ENCODE data around the gene VAC14. TPM values are rescaled to one million over a fixed set of nuclear protein-coding genes. Genes with fewer than 3 reads are reported as not detected.
A peak's percentile ranks its signal among the peaks of the same experiment; 100 is the strongest.

Gene VAC14
- total RNA-seq, 1 donor from 2014 or later = 18.4 TPM

- no peak overlapping the region for H3K4me3 ChIP-seq (ENCODE audit: low read depth, low read length)
- H3K27me3 ChIP-seq (ENCODE audit: control insufficient read depth, insufficient read depth, low read length) = no peaks in the 10 kb centered on the region
- no peak for DNase-seq (ENCODE audit: low read depth)
- no peak for TF ChIP-seq CTCF (IDR thresholded peaks at IDR 0.05; ENCODE audit: insufficient read depth, low read length, severe bottlenecking)
- peaks cover 5% of the 10 kb centered on the region for H3K36me3 ChIP-seq (ENCODE audit: control insufficient read depth, insufficient read depth, low read length)
- FAIRE-seq = no peak
These were observed 59.2 kb downstream of the VAC14 start for GRCh38 chr16:70741783-70742125.

- DNase-seq (ENCODE audit: low read depth) (no peak), FAIRE-seq (no peak)
- no peak for TF ChIP-seq CTCF (IDR thresholded peaks at IDR 0.05; ENCODE audit: insufficient read depth, low read length, severe bottlenecking)
- Histone ChIP-seq H3K36me3 (ENCODE audit: control insufficient read depth, insufficient read depth, low read length) (peaks cover 5% of the 10 kb centered on the region), H3K4me3 (ENCODE audit: low read depth, low read length) (no peak overlapping the region), H3K27me3 (ENCODE audit: control insufficient read depth, insufficient read depth, low read length) (no peaks in the 10 kb centered on the region)
These were observed 59.8 kb downstream of the VAC14 start for GRCh38 chr16:70740914-70741782.

DNA sequence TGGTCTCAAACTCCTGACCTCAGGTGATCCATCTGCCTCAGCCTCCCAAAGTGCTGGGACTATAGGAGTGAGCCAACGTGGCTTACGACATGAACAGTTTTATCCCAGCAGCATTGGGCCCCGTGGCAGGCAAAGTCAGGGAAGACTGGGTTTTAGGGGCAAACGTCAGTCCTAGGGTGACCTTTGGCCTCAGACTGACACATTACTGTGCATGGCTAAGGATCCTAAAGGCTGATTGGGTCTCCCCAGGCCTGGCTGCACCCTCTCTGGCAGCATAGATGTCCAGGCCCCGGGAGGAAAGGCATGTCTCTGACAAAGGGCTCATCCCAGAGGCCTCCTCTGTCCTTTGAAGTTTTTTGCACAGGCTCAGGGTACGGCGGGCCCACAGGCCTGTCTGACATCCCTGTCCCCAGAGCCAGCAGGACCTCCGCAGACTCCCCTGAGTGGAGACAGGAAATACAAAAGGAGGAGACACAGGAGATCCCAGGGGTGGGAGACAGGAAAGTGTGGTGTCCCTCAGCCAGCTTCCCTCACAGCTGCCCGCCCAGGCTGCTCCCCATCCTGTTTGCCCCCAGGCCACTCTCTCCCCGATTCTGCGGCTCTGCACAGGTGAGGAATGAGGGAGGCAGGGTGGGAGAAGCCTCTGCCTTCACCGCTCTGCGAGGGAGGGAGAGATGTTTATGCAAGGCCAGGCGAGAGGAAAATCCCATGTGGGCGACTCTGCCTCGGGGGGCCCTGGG is 60.6 kb downstream of the VAC14 start:
- Histone ChIP-seq H3K36me3 (ENCODE audit: control insufficient read depth, insufficient read depth, low read length) (peaks cover 5% of the 10 kb centered on the region), H3K27me3 (ENCODE audit: control insufficient read depth, insufficient read depth, low read length) (no peaks in the 10 kb centered on the region), H3K4me3 (ENCODE audit: low read depth, low read length) (no peak overlapping the region)
- FAIRE-seq = no peak
- DNase-seq (ENCODE audit: low read depth) = no peak
- no peak for TF ChIP-seq CTCF (IDR thresholded peaks at IDR 0.05; ENCODE audit: insufficient read depth, low read length, severe bottlenecking)

DNA sequence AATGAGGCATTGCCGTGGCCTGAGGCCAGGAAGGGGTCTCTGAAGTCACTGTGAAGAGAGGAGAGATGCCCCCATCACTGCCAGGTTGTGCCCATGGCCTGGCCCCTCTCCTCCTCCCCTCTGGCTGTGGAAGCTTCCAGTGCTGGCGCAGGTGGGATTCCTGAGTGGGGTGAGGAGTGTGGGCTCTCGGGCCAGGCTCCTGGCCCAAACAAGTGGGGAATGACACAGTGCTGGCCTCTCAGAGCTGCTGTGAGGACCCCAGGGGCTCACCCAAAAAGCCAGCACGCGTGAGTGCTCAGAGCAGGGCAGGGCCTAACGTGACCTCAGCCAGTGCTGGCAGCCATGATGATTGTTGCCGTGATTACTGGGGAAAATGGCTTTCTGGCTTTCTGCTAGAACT is 61.6 kb downstream of the VAC14 start:
- DNase-seq (ENCODE audit: low read depth) = no peak
- FAIRE-seq = peak; percentile 52
- Histone ChIP-seq H3K36me3 (ENCODE audit: control insufficient read depth, insufficient read depth, low read length) (peaks cover 5% of the 10 kb centered on the region), H3K4me3 (ENCODE audit: low read depth, low read length) (no peak overlapping the region), H3K27me3 (ENCODE audit: control insufficient read depth, insufficient read depth, low read length) (no peaks in the 10 kb centered on the region)
- no peak for TF ChIP-seq CTCF (IDR thresholded peaks at IDR 0.05; ENCODE audit: insufficient read depth, low read length, severe bottlenecking)

GRCh38 chr16:70738083-70738977 is 62.6 kb downstream of the VAC14 start:
- FAIRE-seq = no peak
- peak; percentile 93 for TF ChIP-seq CTCF (IDR thresholded peaks at IDR 0.05; ENCODE audit: insufficient read depth, low read length, severe bottlenecking)
- peak; percentile 54 for DNase-seq (ENCODE audit: low read depth)
- Histone ChIP-seq H3K36me3 (ENCODE audit: control insufficient read depth, insufficient read depth, low read length) (no peaks in the 10 kb centered on the region), H3K27me3 (ENCODE audit: control insufficient read depth, insufficient read depth, low read length) (no peaks in the 10 kb centered on the region), H3K4me3 (ENCODE audit: low read depth, low read length) (no peak overlapping the region)
